Measurements from ENCODE around the gene CASKIN2.

Gene CASKIN2

GRCh38 chr17:75518201-75518600 lies 2.9 kb upstream of the CASKIN2 start:
- no peak for DNase-seq

GRCh38 chr17:75517297-75517865 lies 2.0 kb upstream of the CASKIN2 start:
- DNase-seq = peak; percentile 46

- peak; percentile 36 for DNase-seq
Measured at GRCh38 chr17:75516619-75517296, 1.4 kb upstream of the CASKIN2 start.

- DNase-seq = peak; percentile 95
Measured at GRCh38 chr17:75516255-75516618, 900 bp upstream of the CASKIN2 start, which contains the start of gene TSEN54. TSS of gene TSEN54 (plus strand) at chr17:75516528. CDS start at chr17:75516561, 33 bp downstream.

GRCh38 chr17:75514919-75515495 lies 330 bp downstream of the CASKIN2 start:
- no peak for DNase-seq

GRCh38 chr17:75514299-75514918 lies 928 bp downstream of the CASKIN2 start:
- DNase-seq = no peak

- DNase-seq = no peak
Measured at GRCh38 chr17:75513641-75514000, 1.7 kb downstream of the CASKIN2 start.

GRCh38 chr17:75512926-75513640 lies 2.3 kb downstream of the CASKIN2 start:
- no peak for DNase-seq

GRCh38 chr17:75511610-75512575 lies 3.4 kb downstream of the CASKIN2 start:
- DNase-seq = no peak

GRCh38 chr17:75511270-75511609 lies 4.1 kb downstream of the CASKIN2 start:
- DNase-seq = no peak

GRCh38 chr17:75509528-75510258 lies 5.6 kb downstream of the CASKIN2 start:
- no peak for DNase-seq

GRCh38 chr17:75508931-75509361 lies 6.4 kb downstream of the CASKIN2 start:
- DNase-seq = no peak

- DNase-seq = no peak
Measured at GRCh38 chr17:75507733-75508719, 7.3 kb downstream of the CASKIN2 start.

GRCh38 chr17:75506888-75507287 lies 8.4 kb downstream of the CASKIN2 start:
- no peak for DNase-seq

- DNase-seq = no peak
Measured at GRCh38 chr17:75506134-75506533, 9.2 kb downstream of the CASKIN2 start.

GRCh38 chr17:75505640-75506039 lies 9.7 kb downstream of the CASKIN2 start:
- no peak for DNase-seq

- no peak for DNase-seq
Measured at GRCh38 chr17:75505152-75505409, 10.3 kb downstream of the CASKIN2 start.

- peak; percentile 23 for DNase-seq
Measured at GRCh38 chr17:75504347-75505151, 10.8 kb downstream of the CASKIN2 start.

- no peak for DNase-seq
Measured at GRCh38 chr17:75503976-75504346, 11.4 kb downstream of the CASKIN2 start.
